ENCODE results near the gene SLC2A9. TPM values are rescaled to one million over a fixed set of nuclear protein-coding genes. Genes with fewer than 3 reads are reported as not detected.

The SLC2A9 gene
- total and polyA plus RNA-seq, 2 of the 13 experiments (the other 11 are each of a cell fraction or from before 2014, with no cell fraction given) = 36.2 to 42.3 TPM

DNA sequence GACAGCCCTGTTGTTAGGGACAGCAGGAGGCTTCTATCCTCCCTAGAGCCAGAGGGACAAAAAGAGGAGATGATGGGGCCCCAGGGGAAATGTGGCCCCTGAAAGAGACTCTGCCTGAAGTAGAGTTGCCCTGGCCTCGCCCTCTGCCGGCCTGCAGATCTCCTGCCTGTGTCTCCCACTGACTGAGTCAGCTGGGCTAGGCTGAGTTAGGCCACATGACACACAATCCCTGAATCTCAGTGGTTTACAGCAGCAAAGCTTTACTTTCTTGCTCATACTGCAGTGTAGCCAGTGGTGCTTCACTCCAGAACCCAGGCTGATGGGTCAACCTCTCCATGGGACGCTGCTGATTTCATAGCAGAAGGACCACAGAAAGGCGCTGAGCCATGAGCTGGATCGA is 216.4 kb downstream of the SLC2A9 start (continued):
- TF ChIP-seq, protein P1, sequence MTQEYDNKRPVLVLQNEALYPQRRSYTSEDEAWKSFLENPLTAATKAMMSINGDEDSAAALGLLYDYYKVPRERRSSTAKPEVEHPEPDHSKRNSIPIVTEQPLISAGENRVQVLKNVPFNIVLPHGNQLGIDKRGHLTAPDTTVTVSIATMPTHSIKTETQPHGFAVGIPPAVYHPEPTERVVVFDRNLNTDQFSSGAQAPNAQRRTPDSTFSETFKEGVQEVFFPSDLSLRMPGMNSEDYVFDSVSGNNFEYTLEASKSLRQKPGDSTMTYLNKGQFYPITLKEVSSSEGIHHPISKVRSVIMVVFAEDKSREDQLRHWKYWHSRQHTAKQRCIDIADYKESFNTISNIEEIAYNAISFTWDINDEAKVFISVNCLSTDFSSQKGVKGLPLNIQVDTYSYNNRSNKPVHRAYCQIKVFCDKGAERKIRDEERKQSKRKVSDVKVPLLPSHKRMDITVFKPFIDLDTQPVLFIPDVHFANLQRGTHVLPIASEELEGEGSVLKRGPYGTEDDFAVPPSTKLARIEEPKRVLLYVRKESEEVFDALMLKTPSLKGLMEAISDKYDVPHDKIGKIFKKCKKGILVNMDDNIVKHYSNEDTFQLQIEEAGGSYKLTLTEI (CRISPR knock-in tag; conservative IDR thresholded peaks at IDR 0.05) = no peak
- TF ChIP-seq SIN3B (IDR thresholded peaks at IDR 0.05; ENCODE audit: low read length) (no peak), U2AF2 (IDR thresholded peaks at IDR 0.05; ENCODE audit: low read depth, low read length) (no peak), ZMYM4 (CRISPR knock-in tag; IDR thresholded peaks at IDR 0.05) (no peak), HNF4A (CRISPR knock-in tag; IDR thresholded peaks at IDR 0.05) (no peak), TCF12 (IDR thresholded peaks at IDR 0.05) (no peak), TCF12 (CRISPR knock-in tag; IDR thresholded peaks at IDR 0.05) (no peak), ZNF589 (CRISPR knock-in tag; conservative IDR thresholded peaks at IDR 0.05) (no peak)
- TF ChIP-seq, protein P2, sequence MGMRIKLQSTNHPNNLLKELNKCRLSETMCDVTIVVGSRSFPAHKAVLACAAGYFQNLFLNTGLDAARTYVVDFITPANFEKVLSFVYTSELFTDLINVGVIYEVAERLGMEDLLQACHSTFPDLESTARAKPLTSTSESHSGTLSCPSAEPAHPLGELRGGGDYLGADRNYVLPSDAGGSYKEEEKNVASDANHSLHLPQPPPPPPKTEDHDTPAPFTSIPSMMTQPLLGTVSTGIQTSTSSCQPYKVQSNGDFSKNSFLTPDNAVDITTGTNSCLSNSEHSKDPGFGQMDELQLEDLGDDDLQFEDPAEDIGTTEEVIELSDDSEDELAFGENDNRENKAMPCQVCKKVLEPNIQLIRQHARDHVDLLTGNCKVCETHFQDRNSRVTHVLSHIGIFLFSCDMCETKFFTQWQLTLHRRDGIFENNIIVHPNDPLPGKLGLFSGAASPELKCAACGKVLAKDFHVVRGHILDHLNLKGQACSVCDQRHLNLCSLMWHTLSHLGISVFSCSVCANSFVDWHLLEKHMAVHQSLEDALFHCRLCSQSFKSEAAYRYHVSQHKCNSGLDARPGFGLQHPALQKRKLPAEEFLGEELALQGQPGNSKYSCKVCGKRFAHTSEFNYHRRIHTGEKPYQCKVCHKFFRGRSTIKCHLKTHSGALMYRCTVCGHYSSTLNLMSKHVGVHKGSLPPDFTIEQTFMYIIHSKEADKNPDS (CRISPR knock-in tag; IDR thresholded peaks at IDR 0.05) = no peak

DNA sequence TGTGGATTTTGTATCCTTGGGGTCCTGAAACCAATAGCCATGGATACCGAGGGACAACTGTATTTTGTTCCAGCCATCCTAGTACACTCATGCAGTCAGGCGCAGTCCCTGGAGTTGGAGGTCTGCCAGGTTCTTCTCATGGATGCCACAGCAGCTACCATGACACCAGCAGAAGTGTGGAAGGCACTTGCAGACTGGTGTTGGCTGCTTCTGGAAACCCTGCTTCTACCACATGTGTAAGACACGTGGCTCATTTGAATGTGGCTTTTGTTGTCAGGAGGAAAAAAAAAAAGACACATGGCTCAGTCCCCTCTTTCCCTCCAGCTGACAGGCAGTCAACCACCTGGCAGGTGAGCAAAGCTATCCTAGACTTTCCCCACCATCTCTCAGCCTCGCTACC is 220.4 kb downstream of the SLC2A9 start:
- Histone ChIP-seq H3K27me3 (ENCODE audit: control insufficient read depth in 1 of 2, insufficient read depth in 2 of 2, low read length in 2 of 2) (no peaks in the 10 kb centered on the region), H3K9ac (ENCODE audit: insufficient read depth, low read depth, low read length) (no peak overlapping the region), H4K20me1 (ENCODE audit: insufficient read depth, low read length) (no peaks in the 10 kb centered on the region), H3K4me1 (ENCODE audit: insufficient read depth, low read length) (no peaks in the 10 kb centered on the region), H3K4me3 (replicated peaks in 1 of 3; ENCODE audit: insufficient read depth in 1 of 3, low read depth in 2 of 3, low read length in 3 of 3) (no peak overlapping the region), H2AFZ (ENCODE audit: low read length) (no peak overlapping the region), H3K9me3 (ENCODE audit: low read length) (no peaks in the 10 kb centered on the region), H3K27ac (ENCODE audit: extremely low read length, insufficient read depth, low read length) (no peak overlapping the region), H3K36me3 (replicated peaks in 1 of 2; ENCODE audit: control insufficient read depth in 1 of 2, insufficient read depth in 2 of 2, low read length in 2 of 2) (peaks cover 5 to 8% of the 10 kb centered on the region in 2 experiments; a peak in 3 of 5 replicates), H3K79me2 (ENCODE audit: insufficient read depth, low read length) (no peaks in the 10 kb centered on the region), H3K4me2 (ENCODE audit: low read depth, low read length) (no peak overlapping the region)
- 0 out of 3 replicates have a peak, but pooled peaks have one; percentile 20 for ATAC-seq
- TF ChIP-seq, protein P3, sequence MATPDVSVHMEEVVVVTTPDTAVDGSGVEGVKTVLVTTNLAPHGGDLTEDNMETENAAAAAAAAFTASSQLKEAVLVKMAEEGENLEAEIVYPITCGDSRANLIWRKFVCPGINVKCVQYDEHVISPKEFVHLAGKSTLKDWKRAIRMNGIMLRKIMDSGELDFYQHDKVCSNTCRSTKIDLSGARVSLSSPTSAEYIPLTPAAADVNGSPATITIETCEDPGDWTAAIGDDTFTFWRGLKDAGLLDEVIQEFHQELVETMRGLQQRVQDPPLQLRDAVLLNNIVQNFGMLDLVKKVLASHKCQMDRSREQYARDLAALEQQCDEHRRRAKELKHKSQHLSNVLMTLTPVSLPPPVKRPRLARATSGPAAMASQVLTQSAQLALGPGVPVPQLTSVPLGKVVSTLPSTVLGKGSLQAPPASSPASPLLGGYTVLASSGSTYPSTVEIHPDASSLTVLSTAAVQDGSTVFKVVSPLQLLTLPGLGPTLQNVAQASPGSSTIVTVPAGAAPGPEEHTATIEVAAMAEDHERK (CRISPR knock-in tag; IDR thresholded peaks at IDR 0.05; ENCODE audit: low read depth) = no peak
- TF ChIP-seq ADNP (CRISPR knock-in tag; IDR thresholded peaks at IDR 0.05) = no peak
- TF ChIP-seq ZNF34 (CRISPR knock-in tag; IDR thresholded peaks at IDR 0.05; ENCODE audit: borderline replicate concordance) = no peak
- TF ChIP-seq MAFF (IDR thresholded peaks at IDR 0.05; ENCODE audit: low read depth, low read length) = no peak
- no peak for TF ChIP-seq MATR3 (CRISPR knock-in tag; IDR thresholded peaks at IDR 0.05)
- TF ChIP-seq ZNF234 (CRISPR knock-in tag; conservative IDR thresholded peaks at IDR 0.05) = no peak
- TF ChIP-seq XBP1 (CRISPR knock-in tag; IDR thresholded peaks at IDR 0.05) = no peak
- no peak for TF ChIP-seq MIXL1 (CRISPR knock-in tag; IDR thresholded peaks at IDR 0.05)
- no peak for FAIRE-seq
- no peak for DNase-seq (ENCODE audit: low spot score)
- ChIA-PET CTCF (ENCODE audit: low intra/inter-chr PET ratio, low total read pairs) (no interaction called here), POLR2A (no interaction called here)
- BruUV-seq (replicated peaks) = no TSS peak
- intact Hi-C loops (cut with micrococcal nuclease; ENCODE audit: unreplicated experiment) = no loop called here
- in situ Hi-C loops (cut with HindIII; ENCODE audit: extremely low pct_ligation_motif_present, low pct_unique_long_range_greater_than_20kb) = no loop called here
- 94% methylated on average over 4 of the region's 4 CpGs for WGBS (ENCODE audit: low lambda C conversion rate)

Measured in HepG2 (cell line).